Panc1 (cell line): Measurements from ENCODE around the gene PROSER3. TPM values are rescaled to one million over a fixed set of nuclear protein-coding genes. Genes with fewer than 3 reads are reported as not detected.

Experiments used
- ATAC-seq: fragments of 200-7000 bp; cut with Tn5 transposase; 2 replicates; pipeline ENCODE4 v1.9.1; 2020; ENCODE audit warnings: mild to moderate bottlenecking, moderate library complexity
- BruUV-seq: library from RNA; stranded (reverse); fragments of 400-500 nt; replicated peaks from 2 replicates; lab custom pipeline; 2021; lab: Mats Ljungman, UMichigan
- CTCF ChIA-PET: fragments of 300-600 bp; sonication (Branson Sonifier 250); formaldehyde crosslinking; loops from one replicate; lab custom pipeline; 2022; ENCODE audit warnings: antibody characterized with exemption; lab: Charles Lee
- POLR2A ChIA-PET: fragments of 300-600 bp; sonication (Branson Sonifier 250); formaldehyde crosslinking; loops from one replicate; lab custom pipeline; 2022; ENCODE audit warnings: antibody characterized with exemption; lab: Charles Lee
- DNase-seq: peaks from one replicate; pipeline ENCODE4 v3.0.0-alpha.2; 2010; ENCODE audit warnings: low read depth, low spot score
- H3K27ac ChIP-seq: 2 replicates; pipeline ENCODE4 v1.5.1; 2011; ENCODE audit warnings: mild to moderate bottlenecking, low read length, inconsistent platforms
- H3K27me3 ChIP-seq: fragments of 200-500 bp; sonication (Bioruptor generic); 2 replicates; pipeline ENCODE4 v1.6.0; 2014; ENCODE audit warnings: low read length, inconsistent platforms; ENCODE audit not compliant: control insufficient read depth, insufficient read depth
- H3K36me3 ChIP-seq: fragments of 200-500 bp; sonication (Bioruptor generic); 2 replicates; pipeline ENCODE4 v1.5.1; 2014; ENCODE audit warnings: inconsistent platforms, mild to moderate bottlenecking, low read length, moderate library complexity; ENCODE audit not compliant: control insufficient read depth, insufficient read depth
- H3K4me1 ChIP-seq: 2 replicates; pipeline ENCODE4 v1.5.1; 2011; ENCODE audit warnings: inconsistent platforms, mild to moderate bottlenecking, low read length, moderate library complexity; ENCODE audit not compliant: control insufficient read depth, insufficient read depth
- H3K4me3 ChIP-seq, 2 experiments: 2 replicates each; pipeline ENCODE4 v1.5.1; 2011 to 2012; ENCODE audit warnings: low read depth in 2 of 2, low read length in 2 of 2, mild to moderate bottlenecking in 2 of 2, inconsistent platforms in 1 of 2, moderate library complexity in 1 of 2
- H3K9me3 ChIP-seq: fragments of 200-500 bp; sonication (Bioruptor generic); 2 replicates; pipeline ENCODE4 v1.5.1; 2014; ENCODE audit warnings: low read depth, mild to moderate bottlenecking, inconsistent platforms, low read length, moderate library complexity; ENCODE audit not compliant: control insufficient read depth, insufficient read depth
- CTCF ChIP-seq: fragments of 450-650 bp; IDR thresholded peaks from 2 replicates; pipeline ENCODE4 v1.5.1; 2017; ENCODE audit warnings: mild to moderate bottlenecking
- POLR2AphosphoS5 ChIP-seq: IDR thresholded peaks from 2 replicates; pipeline ENCODE4 v1.6.1; 2012; ENCODE audit warnings: mild to moderate bottlenecking, low read depth, low read length, moderate library complexity
- REST ChIP-seq, 2 experiments: IDR thresholded peaks; 2 replicates each; pipeline ENCODE4 v1.6.1; 2011 to 2012; ENCODE audit warnings: low read depth in 2 of 2, control low read depth in 1 of 2, low read length in 1 of 2, mild to moderate bottlenecking in 1 of 2, moderate library complexity in 1 of 2; ENCODE audit not compliant: insufficient read depth in 1 of 2
- SIN3A ChIP-seq: IDR thresholded peaks from 2 replicates; pipeline ENCODE4 v1.6.1; 2012; ENCODE audit warnings: low read depth, mild to moderate bottlenecking, low read length, moderate library complexity, borderline replicate concordance; ENCODE audit not compliant: insufficient read depth
- TCF7L2 ChIP-seq: IDR thresholded peaks from 2 replicates; pipeline ENCODE4 v1.6.1; 2011; ENCODE audit warnings: mild to moderate bottlenecking, low read depth, low read length, inconsistent platforms
- in situ Hi-C: cut with HindIII; loops from 2 replicates; pipeline ENCODE4 v1.10.0; 2016; ENCODE audit warnings: low sequenced_read_pairs, low pct_unique_long_range_greater_than_20kb
- intact Hi-C: fragments of 100-400 bp; cut with micrococcal nuclease; formaldehyde crosslinking; loops from one replicate; pipeline ENCODE4 v1.10.0; 2022; ENCODE audit not compliant: unreplicated experiment
- total RNA-seq: library from RNA; stranded (reverse); gene quantifications from one replicate; pipeline ENCODE4 v1.2.1, GENCODE V29; 2021; ENCODE audit not compliant: unreplicated experiment

Gene PROSER3
- total RNA-seq, 1 experiment from 2014 or later = 63.9 TPM

GRCh38 chr19:35818445-35818844 is 60.5 kb downstream of the PROSER3 start:
- intact Hi-C loops (no loop called here), in situ Hi-C loops (no loop called here)
- no peaks in the 10 kb centered on the region for H3K4me1 ChIP-seq
- no peaks in the 10 kb centered on the region for H3K36me3 ChIP-seq
- H3K9me3 ChIP-seq = no peaks in the 10 kb centered on the region
- POLR2A ChIA-PET = interaction anchor here (0.7 kb wide), 1 partner anchor 91 kb away, joined by 9 read pairs; no protein-coding TSS in a partner anchor
- TF ChIP-seq TCF7L2 (no peak), CTCF (no peak), SIN3A (no peak), POLR2AphosphoS5 (no peak), REST (IDR thresholded peaks at IDR 0.05; ENCODE audit: insufficient read depth in 1 of 2, low read depth in 2 of 2, low read length in 1 of 2) (no peak)
- no peak overlapping the region for H3K4me3 ChIP-seq
- H3K27ac ChIP-seq = no peak overlapping the region
- no TSS peak for BruUV-seq
- CTCF ChIA-PET = interaction anchor here (0.6 kb wide), 1 partner anchor 99 kb away, joined by 11 read pairs; no protein-coding TSS in a partner anchor
- DNase-seq = no peak
- no peak for ATAC-seq
- no peaks in the 10 kb centered on the region for H3K27me3 ChIP-seq

Other genes starting within 250 kb of the PROSER3 start
- 5.6 TPM for gene DMKN, start 244.5 kb upstream of the PROSER3 start, total RNA-seq
- gene SBSN, start 229.9 kb upstream of the PROSER3 start, total RNA-seq = 0.39 TPM
- not detected for gene GAPDHS, start 224.7 kb upstream of the PROSER3 start, total RNA-seq
- gene TMEM147, start 212.6 kb upstream of the PROSER3 start, total RNA-seq = 157 TPM
- gene ATP4A, start 194.5 kb upstream of the PROSER3 start, total RNA-seq = not detected
- gene PMIS2, start 172.0 kb upstream of the PROSER3 start, total RNA-seq = not detected
- 23.2 TPM for gene HAUS5, start 145.4 kb upstream of the PROSER3 start, total RNA-seq
- 180 TPM for gene RBM42, start 129.1 kb upstream of the PROSER3 start, total RNA-seq
- gene ETV2, start 116.4 kb upstream of the PROSER3 start, total RNA-seq = 2.8 TPM
- gene COX6B1, start 109.9 kb upstream of the PROSER3 start, total RNA-seq = 835 TPM
- 0.67 TPM for gene UPK1A, start 91.7 kb upstream of the PROSER3 start, total RNA-seq
- gene ZBTB32, start 53.6 kb upstream of the PROSER3 start, total RNA-seq = not detected
- 68.8 TPM for gene KMT2B, start 40.2 kb upstream of the PROSER3 start, total RNA-seq
- gene IGFLR1, start 15.7 kb upstream of the PROSER3 start, total RNA-seq = 12.5 TPM
- gene U2AF1L4, start 12.8 kb upstream of the PROSER3 start, total RNA-seq = 29.8 TPM
- gene PSENEN, start 12.5 kb upstream of the PROSER3 start, total RNA-seq = 169 TPM
- gene LIN37, start 9.6 kb upstream of the PROSER3 start, total RNA-seq = 23.5 TPM
- 0.87 TPM for gene HSPB6, start 1.1 kb upstream of the PROSER3 start, total RNA-seq
- gene ARHGAP33, start 17.4 kb downstream of the PROSER3 start, total RNA-seq = 35.8 TPM
- not detected for gene PRODH2, start 54.7 kb downstream of the PROSER3 start, total RNA-seq
- 0.67 TPM for gene NPHS1, start 94.3 kb downstream of the PROSER3 start, total RNA-seq
- 5.0 TPM for gene KIRREL2, start 98.7 kb downstream of the PROSER3 start, total RNA-seq
- 74.6 TPM for gene APLP1, start 110.4 kb downstream of the PROSER3 start, total RNA-seq
- gene NFKBID, start 142.4 kb downstream of the PROSER3 start, total RNA-seq = 20.5 TPM
- 2.9 TPM for gene HCST, start 144.4 kb downstream of the PROSER3 start, total RNA-seq
- not detected for gene TYROBP, start 150.1 kb downstream of the PROSER3 start, total RNA-seq
- gene LRFN3, start 178.2 kb downstream of the PROSER3 start, total RNA-seq = 16.7 TPM
- 19.0 TPM for gene SDHAF1, start 237.0 kb downstream of the PROSER3 start, total RNA-seq